ENCODE data around the gene DPP4. TPM values are rescaled to one million over a fixed set of nuclear protein-coding genes. Genes with fewer than 3 reads are reported as not detected.

DPP4 gene
- total and polyA plus RNA-seq, 2 donors from 2014 or later: 29.4 to 74.8 TPM

- Histone ChIP-seq H3K9me3 (ENCODE audit: control insufficient read depth in 2 of 3, insufficient read depth in 1 of 3, low read length in 3 of 3) (peaks cover 0 to 15% (median 3%) of the 10 kb centered on the region in 3 donors), H3K4me3 (ENCODE audit: low read length in 3 of 3) (no peak overlapping the region), H3K27ac (ENCODE audit: low read depth in 2 of 2, low read length in 2 of 2) (no peak overlapping the region), H3K36me3 (ENCODE audit: control insufficient read depth in 2 of 3, insufficient read depth in 3 of 3, low read length in 3 of 3) (no peaks in the 10 kb centered on the region), H3K4me1 (ENCODE audit: control insufficient read depth in 2 of 3, insufficient read depth in 2 of 3, low read depth in 1 of 3, low read length in 3 of 3) (no peaks in the 10 kb centered on the region), H3K27me3 (ENCODE audit: control insufficient read depth, insufficient read depth, low read length) (no peaks in the 10 kb centered on the region), H3K9ac (ENCODE audit: low read length in 3 of 3) (no peak overlapping the region)
- TF ChIP-seq, protein P1, sequence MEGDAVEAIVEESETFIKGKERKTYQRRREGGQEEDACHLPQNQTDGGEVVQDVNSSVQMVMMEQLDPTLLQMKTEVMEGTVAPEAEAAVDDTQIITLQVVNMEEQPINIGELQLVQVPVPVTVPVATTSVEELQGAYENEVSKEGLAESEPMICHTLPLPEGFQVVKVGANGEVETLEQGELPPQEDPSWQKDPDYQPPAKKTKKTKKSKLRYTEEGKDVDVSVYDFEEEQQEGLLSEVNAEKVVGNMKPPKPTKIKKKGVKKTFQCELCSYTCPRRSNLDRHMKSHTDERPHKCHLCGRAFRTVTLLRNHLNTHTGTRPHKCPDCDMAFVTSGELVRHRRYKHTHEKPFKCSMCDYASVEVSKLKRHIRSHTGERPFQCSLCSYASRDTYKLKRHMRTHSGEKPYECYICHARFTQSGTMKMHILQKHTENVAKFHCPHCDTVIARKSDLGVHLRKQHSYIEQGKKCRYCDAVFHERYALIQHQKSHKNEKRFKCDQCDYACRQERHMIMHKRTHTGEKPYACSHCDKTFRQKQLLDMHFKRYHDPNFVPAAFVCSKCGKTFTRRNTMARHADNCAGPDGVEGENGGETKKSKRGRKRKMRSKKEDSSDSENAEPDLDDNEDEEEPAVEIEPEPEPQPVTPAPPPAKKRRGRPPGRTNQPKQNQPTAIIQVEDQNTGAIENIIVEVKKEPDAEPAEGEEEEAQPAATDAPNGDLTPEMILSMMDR (IDR thresholded peaks at IDR 0.05; ENCODE audit: borderline replicate concordance, extremely low read depth, insufficient read depth): no peak
- DNase-seq (no peak), FAIRE-seq (no peak)
- intact Hi-C loops (cut with DNase I): no loop called here
Observed at GRCh38 chr2:162060532-162060931, 13.5 kb downstream of the DPP4 start.

DNA sequence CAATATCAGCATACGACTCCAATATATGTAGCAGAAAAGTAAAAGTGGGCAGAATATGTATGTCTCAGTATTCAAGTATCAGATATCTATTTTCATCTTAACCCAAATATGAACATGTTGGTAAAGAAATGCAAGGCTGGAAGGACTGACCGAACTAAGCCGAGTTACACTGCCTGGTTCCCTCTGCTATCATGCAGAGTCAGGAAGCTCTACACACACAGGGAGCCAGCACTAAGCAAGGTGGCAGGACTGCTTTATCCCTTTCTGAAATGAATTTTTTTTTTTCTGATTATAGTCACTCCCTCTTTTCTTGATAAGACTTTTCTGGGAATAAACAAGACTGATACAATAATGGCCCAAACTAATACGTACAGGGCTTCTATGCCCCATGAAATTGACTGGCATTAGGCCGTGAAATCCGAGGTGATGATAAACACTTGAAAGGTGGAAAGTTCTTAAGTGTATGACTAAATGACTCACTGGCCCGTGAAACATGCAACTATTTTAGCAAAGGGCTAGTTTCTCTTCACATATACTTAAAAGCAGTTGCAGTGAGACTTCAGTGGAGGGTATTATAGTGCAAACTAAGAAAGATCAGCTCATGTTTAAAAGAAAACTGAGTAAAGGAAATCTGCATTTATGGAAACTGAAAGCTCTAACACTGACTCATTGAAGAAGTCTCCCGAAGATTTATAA, 14.9 kb downstream of the DPP4 start:
- no peaks in the 10 kb centered on the region for H3K36me3 ChIP-seq (ENCODE audit: control insufficient read depth in 2 of 3, insufficient read depth in 3 of 3, low read length in 3 of 3)
- TF ChIP-seq, protein P1 (IDR thresholded peaks at IDR 0.05; ENCODE audit: borderline replicate concordance, extremely low read depth, insufficient read depth): no peak
- H3K27ac ChIP-seq (ENCODE audit: low read depth in 2 of 2, low read length in 2 of 2): no peak overlapping the region
- H3K9ac ChIP-seq (ENCODE audit: low read length in 3 of 3): no peak overlapping the region
- H3K4me3 ChIP-seq (ENCODE audit: low read length in 3 of 3): no peak overlapping the region
- peak in 2 of 5 donors; percentile 48 to 58 for DNase-seq
- H3K27me3 ChIP-seq (ENCODE audit: control insufficient read depth, insufficient read depth, low read length): no peaks in the 10 kb centered on the region
- peaks cover 0 to 15% (median 3%) of the 10 kb centered on the region in 3 donors for H3K9me3 ChIP-seq (ENCODE audit: control insufficient read depth in 2 of 3, insufficient read depth in 1 of 3, low read length in 3 of 3)
- intact Hi-C loops (cut with DNase I): no loop called here
- H3K4me1 ChIP-seq (ENCODE audit: control insufficient read depth in 2 of 3, insufficient read depth in 2 of 3, low read depth in 1 of 3, low read length in 3 of 3): no peaks in the 10 kb centered on the region
- no peak for FAIRE-seq

- no peak overlapping the region for H3K9ac ChIP-seq (ENCODE audit: low read length in 3 of 3)
- H3K27me3 ChIP-seq (ENCODE audit: control insufficient read depth, insufficient read depth, low read length): no peaks in the 10 kb centered on the region
- no peak for FAIRE-seq
- no peaks in the 10 kb centered on the region for H3K4me1 ChIP-seq (ENCODE audit: control insufficient read depth in 2 of 3, insufficient read depth in 2 of 3, low read depth in 1 of 3, low read length in 3 of 3)
- TF ChIP-seq, protein P1 (IDR thresholded peaks at IDR 0.05; ENCODE audit: borderline replicate concordance, extremely low read depth, insufficient read depth): no peak
- DNase-seq: no peak
- intact Hi-C loops (cut with DNase I): no loop called here
- H3K36me3 ChIP-seq (ENCODE audit: control insufficient read depth in 2 of 3, insufficient read depth in 3 of 3, low read length in 3 of 3): no peaks in the 10 kb centered on the region
- H3K4me3 ChIP-seq (ENCODE audit: low read length in 3 of 3): no peak overlapping the region
- no peak overlapping the region for H3K27ac ChIP-seq (ENCODE audit: low read depth in 2 of 2, low read length in 2 of 2)
- H3K9me3 ChIP-seq (ENCODE audit: control insufficient read depth in 2 of 3, insufficient read depth in 1 of 3, low read length in 3 of 3): peaks cover 0 to 15% (median 3%) of the 10 kb centered on the region in 3 donors
Observed at GRCh38 chr2:162057426-162057825, 16.6 kb downstream of the DPP4 start.
